Osteoblast (primary cell): ENCODE results near the gene ZMIZ1. TPM values are rescaled to one million over a fixed set of nuclear protein-coding genes. Genes with fewer than 3 reads are reported as not detected.

Experiments used
- DNase-seq: peaks from one replicate; pipeline ENCODE4 v3.0.0; 2011; ENCODE audit warnings: low spot score, mixed read lengths; ENCODE audit not compliant: insufficient read length; ENCODE audit errors: missing footprints
- H2AFZ ChIP-seq: 2 replicates; pipeline ENCODE4 v1.6.0; 2011; ENCODE audit warnings: mild to moderate bottlenecking, low read length
- H3K27ac ChIP-seq: 2 replicates; pipeline ENCODE4 v1.5.1; 2011; ENCODE audit warnings: mild to moderate bottlenecking, low read depth, low read length, moderate library complexity
- H3K27me3 ChIP-seq: 2 replicates; pipeline ENCODE4 v1.6.0; 2012; ENCODE audit warnings: mild to moderate bottlenecking, control low read depth, inconsistent platforms, low read length, moderate library complexity; ENCODE audit not compliant: insufficient read depth
- H3K36me3 ChIP-seq: 2 replicates; pipeline ENCODE4 v1.5.1; 2011; ENCODE audit warnings: mild to moderate bottlenecking, low read length, control low read depth, moderate library complexity; ENCODE audit not compliant: insufficient read depth
- H3K4me1 ChIP-seq: 2 replicates; pipeline ENCODE4 v1.5.1; 2011; ENCODE audit warnings: mild to moderate bottlenecking, low read length, control low read depth, moderate library complexity; ENCODE audit not compliant: insufficient read depth
- H3K4me2 ChIP-seq: 2 replicates; pipeline ENCODE4 v1.6.0; 2011; ENCODE audit warnings: mild to moderate bottlenecking, low read length; ENCODE audit not compliant: insufficient read depth
- H3K4me3 ChIP-seq: fragments of 200-600 bp; sonication (generic); 3 replicates; pipeline ENCODE4 v1.5.1; 2012; ENCODE audit warnings: mild to moderate bottlenecking, low read length, inconsistent platforms; ENCODE audit not compliant: insufficient read depth
- H3K79me2 ChIP-seq: 2 replicates; pipeline ENCODE4 v1.6.0; 2012; ENCODE audit warnings: mild to moderate bottlenecking, low read length, control low read depth, inconsistent platforms; ENCODE audit not compliant: insufficient read depth
- H3K9me3 ChIP-seq: 2 replicates; pipeline ENCODE4 v1.5.1; 2011; ENCODE audit warnings: low read depth, low read length, control low read depth
- H4K20me1 ChIP-seq: 2 replicates; pipeline ENCODE4 v1.6.0; 2012; ENCODE audit warnings: mild to moderate bottlenecking, low read length, control low read depth; ENCODE audit not compliant: insufficient read depth
- total RNA-seq: library from RNA; depleted of rRNA; stranded (reverse); fragments of >200 nt; gene quantifications from 2 replicates; pipeline ENCODE4 v1.2.3, GENCODE V29; 2012
- TF ChIP-seq, protein P1 (sequence below): IDR thresholded peaks from 2 replicates; pipeline ENCODE4 v1.5.1; 2011; ENCODE audit warnings: mild to moderate bottlenecking, low read depth, low read length, moderate library complexity; ENCODE audit errors: extremely low read depth

The ZMIZ1 gene
- total RNA-seq, 1 donor = 40.9 TPM

- TF ChIP-seq, protein P1, sequence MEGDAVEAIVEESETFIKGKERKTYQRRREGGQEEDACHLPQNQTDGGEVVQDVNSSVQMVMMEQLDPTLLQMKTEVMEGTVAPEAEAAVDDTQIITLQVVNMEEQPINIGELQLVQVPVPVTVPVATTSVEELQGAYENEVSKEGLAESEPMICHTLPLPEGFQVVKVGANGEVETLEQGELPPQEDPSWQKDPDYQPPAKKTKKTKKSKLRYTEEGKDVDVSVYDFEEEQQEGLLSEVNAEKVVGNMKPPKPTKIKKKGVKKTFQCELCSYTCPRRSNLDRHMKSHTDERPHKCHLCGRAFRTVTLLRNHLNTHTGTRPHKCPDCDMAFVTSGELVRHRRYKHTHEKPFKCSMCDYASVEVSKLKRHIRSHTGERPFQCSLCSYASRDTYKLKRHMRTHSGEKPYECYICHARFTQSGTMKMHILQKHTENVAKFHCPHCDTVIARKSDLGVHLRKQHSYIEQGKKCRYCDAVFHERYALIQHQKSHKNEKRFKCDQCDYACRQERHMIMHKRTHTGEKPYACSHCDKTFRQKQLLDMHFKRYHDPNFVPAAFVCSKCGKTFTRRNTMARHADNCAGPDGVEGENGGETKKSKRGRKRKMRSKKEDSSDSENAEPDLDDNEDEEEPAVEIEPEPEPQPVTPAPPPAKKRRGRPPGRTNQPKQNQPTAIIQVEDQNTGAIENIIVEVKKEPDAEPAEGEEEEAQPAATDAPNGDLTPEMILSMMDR = no peak
- Histone ChIP-seq H3K4me1 (peaks cover 25% of the 10 kb centered on the region), H3K27ac (no peak overlapping the region), H3K79me2 (no peaks in the 10 kb centered on the region), H4K20me1 (peaks cover 14% of the 10 kb centered on the region), H3K27me3 (no peaks in the 10 kb centered on the region), H3K9me3 (no peaks in the 10 kb centered on the region), H3K36me3 (peaks cover 63% of the 10 kb centered on the region), H2AFZ (no peak overlapping the region), H3K4me3 (no peak overlapping the region), H3K4me2 (no peak overlapping the region)
- peak; percentile 65 for DNase-seq
These were observed 245.2 kb downstream of the ZMIZ1 start for GRCh38 chr10:79313911-79314439.

- peaks cover 10% of the 10 kb centered on the region for H4K20me1 ChIP-seq
- TF ChIP-seq, protein P1 = no peak
- H3K79me2 ChIP-seq = no peaks in the 10 kb centered on the region
- H3K27ac ChIP-seq = no peak overlapping the region
- H3K4me3 ChIP-seq = no peak overlapping the region
- H2AFZ ChIP-seq = no peak overlapping the region
- peaks cover 28% of the 10 kb centered on the region for H3K4me1 ChIP-seq
- peak; percentile 72 for DNase-seq
- H3K27me3 ChIP-seq = no peaks in the 10 kb centered on the region
- H3K4me2 ChIP-seq = no peak overlapping the region
- no peaks in the 10 kb centered on the region for H3K9me3 ChIP-seq
- H3K36me3 ChIP-seq = peaks cover 53% of the 10 kb centered on the region
These were observed 246.2 kb downstream of the ZMIZ1 start for GRCh38 chr10:79314761-79315601.

DNA sequence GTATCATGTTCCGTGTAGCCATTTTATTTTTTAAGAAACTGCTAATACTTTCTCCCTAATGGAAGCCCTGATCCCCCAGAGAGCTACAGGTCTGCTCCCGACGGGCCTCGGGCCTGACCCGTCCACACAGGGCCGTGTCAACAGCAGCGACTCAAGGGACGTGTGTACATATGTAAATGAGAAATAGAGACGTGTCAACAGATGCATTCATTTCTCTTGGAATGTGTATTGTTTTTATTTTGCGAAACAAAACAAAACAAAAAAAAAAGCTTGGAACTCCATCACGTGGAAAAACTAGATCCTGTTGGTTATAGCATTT is 246.8 kb downstream of the ZMIZ1 start:
- Histone ChIP-seq H3K27me3 (no peaks in the 10 kb centered on the region), H3K36me3 (peaks cover 47% of the 10 kb centered on the region), H3K4me1 (peaks cover 34% of the 10 kb centered on the region), H3K79me2 (no peaks in the 10 kb centered on the region), H3K9me3 (no peaks in the 10 kb centered on the region), H3K4me2 (no peak overlapping the region), H2AFZ (no peak overlapping the region), H3K27ac (no peak overlapping the region), H3K4me3 (no peak overlapping the region), H4K20me1 (peaks cover 10% of the 10 kb centered on the region)
- TF ChIP-seq, protein P1 = no peak
- DNase-seq = peak; percentile 29

DNA sequence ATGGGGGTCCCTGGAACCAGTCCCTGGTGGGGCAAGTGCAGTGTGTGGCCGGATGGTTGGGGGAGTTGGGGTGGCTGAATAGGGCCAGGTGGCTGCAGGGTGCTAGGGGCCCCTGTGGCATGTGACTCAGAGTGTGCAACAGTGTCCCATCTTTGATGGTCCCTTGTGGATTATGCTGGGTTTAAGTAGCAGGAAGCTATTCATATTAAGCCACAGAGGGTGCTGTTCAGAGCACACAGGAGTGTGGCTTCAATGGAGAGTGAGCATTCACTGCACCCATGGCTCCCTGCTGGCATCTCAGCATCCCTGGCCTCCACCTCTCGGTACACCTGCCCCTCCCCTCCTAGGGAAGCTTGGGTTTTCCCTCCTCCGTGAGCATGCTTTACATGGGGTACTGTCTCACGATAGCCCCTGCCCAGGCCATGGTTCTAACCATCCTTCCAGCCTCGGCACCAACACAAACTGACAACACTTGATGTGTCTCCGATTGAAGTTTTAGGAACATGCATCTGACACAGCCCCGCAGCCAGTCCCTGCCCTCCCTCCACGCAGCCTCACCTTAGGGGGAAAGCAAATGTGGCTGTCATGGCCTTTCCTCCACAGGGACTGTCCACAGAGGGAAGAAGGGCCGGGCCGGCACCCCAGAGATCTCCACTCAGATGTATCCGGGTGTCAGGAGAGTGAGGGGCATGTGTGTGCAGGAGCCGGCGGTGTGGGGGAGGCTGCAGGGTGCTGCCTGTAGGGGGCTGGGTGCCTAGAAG is 248.1 kb downstream of the ZMIZ1 start:
- peak overlapping the region; percentile 81 for H3K27ac ChIP-seq
- peak overlapping the region; percentile 51 for H3K4me2 ChIP-seq
- no peaks in the 10 kb centered on the region for H3K9me3 ChIP-seq
- no peaks in the 10 kb centered on the region for H3K27me3 ChIP-seq
- peaks cover 46% of the 10 kb centered on the region for H3K4me1 ChIP-seq
- TF ChIP-seq, protein P1 = peak; percentile 20
- H4K20me1 ChIP-seq = peaks cover 10% of the 10 kb centered on the region
- H2AFZ ChIP-seq = no peak overlapping the region
- no peaks in the 10 kb centered on the region for H3K79me2 ChIP-seq
- DNase-seq = peak; percentile 66
- no peak overlapping the region for H3K4me3 ChIP-seq
- peaks cover 41% of the 10 kb centered on the region for H3K36me3 ChIP-seq
